Measurements from ENCODE around the gene CPB1. TPM values are rescaled to one million over a fixed set of nuclear protein-coding genes. Genes with fewer than 3 reads are reported as not detected.

The CPB1 gene
- total RNA-seq, 1 donor from 2014 or later = 11.9 TPM

DNA sequence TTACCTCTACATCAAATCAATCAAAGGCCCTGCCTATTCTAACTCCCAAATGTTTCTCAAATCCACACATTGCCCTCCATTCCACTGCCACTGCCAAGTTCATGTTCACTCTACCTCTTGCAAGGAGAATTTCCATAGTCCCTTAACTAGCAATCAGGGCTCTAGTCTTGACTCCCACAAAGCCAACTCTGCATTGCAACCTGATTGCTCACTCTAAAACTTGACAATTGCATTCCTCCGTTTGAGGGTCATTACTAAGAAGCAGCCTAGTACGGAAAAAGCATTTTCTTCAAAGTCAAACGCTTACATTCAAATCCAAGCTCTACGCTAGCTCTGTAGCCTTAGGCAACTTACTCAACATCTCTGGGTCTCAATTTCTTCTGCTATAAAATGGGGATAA lies 38.6 kb downstream of the CPB1 start:
- no peak for DNase-seq (ENCODE audit: low spot score in 2 of 2, unreplicated experiment in 2 of 2)
- Mint-ChIP-seq H3K4me3 (no peak overlapping the region), H3K27ac (no peak overlapping the region), H3K9me3 (no peaks in the 10 kb centered on the region), H3K4me1 (peaks cover 6% of the 10 kb centered on the region), H3K27me3 (ENCODE audit: low read depth) (peaks cover 26% of the 10 kb centered on the region), H3K36me3 (no peaks in the 10 kb centered on the region)
- TF ChIP-seq, protein P1, sequence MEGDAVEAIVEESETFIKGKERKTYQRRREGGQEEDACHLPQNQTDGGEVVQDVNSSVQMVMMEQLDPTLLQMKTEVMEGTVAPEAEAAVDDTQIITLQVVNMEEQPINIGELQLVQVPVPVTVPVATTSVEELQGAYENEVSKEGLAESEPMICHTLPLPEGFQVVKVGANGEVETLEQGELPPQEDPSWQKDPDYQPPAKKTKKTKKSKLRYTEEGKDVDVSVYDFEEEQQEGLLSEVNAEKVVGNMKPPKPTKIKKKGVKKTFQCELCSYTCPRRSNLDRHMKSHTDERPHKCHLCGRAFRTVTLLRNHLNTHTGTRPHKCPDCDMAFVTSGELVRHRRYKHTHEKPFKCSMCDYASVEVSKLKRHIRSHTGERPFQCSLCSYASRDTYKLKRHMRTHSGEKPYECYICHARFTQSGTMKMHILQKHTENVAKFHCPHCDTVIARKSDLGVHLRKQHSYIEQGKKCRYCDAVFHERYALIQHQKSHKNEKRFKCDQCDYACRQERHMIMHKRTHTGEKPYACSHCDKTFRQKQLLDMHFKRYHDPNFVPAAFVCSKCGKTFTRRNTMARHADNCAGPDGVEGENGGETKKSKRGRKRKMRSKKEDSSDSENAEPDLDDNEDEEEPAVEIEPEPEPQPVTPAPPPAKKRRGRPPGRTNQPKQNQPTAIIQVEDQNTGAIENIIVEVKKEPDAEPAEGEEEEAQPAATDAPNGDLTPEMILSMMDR (IDR thresholded peaks at IDR 0.05; ENCODE audit: unreplicated experiment) = no peak

DNA sequence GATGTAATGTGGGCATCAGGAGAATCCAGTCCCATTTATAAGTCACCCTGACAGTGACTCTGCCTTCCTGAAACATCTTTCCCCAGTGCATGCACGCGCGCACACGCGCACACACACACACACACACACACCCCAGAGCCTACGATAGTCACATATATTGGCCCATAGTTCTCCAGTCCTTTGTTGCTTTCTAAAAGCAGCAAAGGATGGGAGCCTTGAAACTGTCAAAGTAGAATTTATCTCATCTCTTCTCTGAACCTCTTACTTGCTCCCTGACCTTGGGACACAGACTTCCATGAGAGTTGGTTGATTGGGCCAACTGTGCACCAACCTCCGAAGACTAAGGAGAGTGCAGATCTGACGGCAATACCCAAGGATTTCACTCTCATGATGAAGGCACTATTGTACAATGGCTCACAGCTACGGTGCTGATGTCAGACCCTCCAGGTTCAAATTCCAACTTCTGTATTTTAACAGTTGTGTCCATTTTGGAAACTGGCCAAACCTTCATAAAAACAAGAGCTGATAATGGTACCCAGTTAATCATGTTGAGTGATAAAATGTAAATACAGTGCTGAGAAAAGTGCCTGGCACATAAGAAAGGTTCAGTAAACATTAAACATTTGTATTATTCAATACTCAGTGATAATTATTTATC lies 45.8 kb downstream of the CPB1 start:
- H3K4me1 Mint-ChIP-seq = peaks cover 30% of the 10 kb centered on the region
- H3K9me3 Mint-ChIP-seq = peaks cover 3% of the 10 kb centered on the region
- no peak for DNase-seq (ENCODE audit: low spot score in 2 of 2, unreplicated experiment in 2 of 2)
- TF ChIP-seq, protein P1 (IDR thresholded peaks at IDR 0.05; ENCODE audit: unreplicated experiment) = no peak
- no peaks in the 10 kb centered on the region for H3K27me3 Mint-ChIP-seq (ENCODE audit: low read depth)
- H3K4me3 Mint-ChIP-seq = no peak overlapping the region
- no peak overlapping the region for H3K27ac Mint-ChIP-seq
- H3K36me3 Mint-ChIP-seq = no peaks in the 10 kb centered on the region

DNA sequence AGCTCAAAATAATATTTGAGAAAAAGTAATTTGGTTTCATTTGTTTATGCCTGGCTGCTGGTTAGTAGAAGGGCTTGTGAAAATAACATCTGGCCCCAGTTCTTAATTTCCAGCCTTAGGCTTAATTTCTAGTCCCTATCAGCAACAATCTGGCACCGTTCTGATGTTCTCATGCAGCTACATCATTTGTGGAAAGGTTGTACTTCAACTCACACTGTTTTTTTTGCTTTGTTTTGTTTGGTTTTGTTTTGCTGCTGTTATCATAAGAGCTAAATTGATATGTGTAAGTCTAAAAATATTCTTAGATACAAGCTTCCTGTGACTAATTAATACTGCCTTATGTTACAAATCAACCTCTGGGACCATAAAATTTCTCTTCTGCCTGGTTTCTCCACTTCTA lies 46.4 kb downstream of the CPB1 start:
- Mint-ChIP-seq H3K36me3 (no peaks in the 10 kb centered on the region), H3K9me3 (peaks cover 3% of the 10 kb centered on the region), H3K4me3 (no peak overlapping the region), H3K27ac (no peak overlapping the region), H3K27me3 (ENCODE audit: low read depth) (no peaks in the 10 kb centered on the region), H3K4me1 (peaks cover 33% of the 10 kb centered on the region)
- no peak for DNase-seq (ENCODE audit: low spot score in 2 of 2, unreplicated experiment in 2 of 2)
- TF ChIP-seq, protein P1 (IDR thresholded peaks at IDR 0.05; ENCODE audit: unreplicated experiment) = no peak

DNA sequence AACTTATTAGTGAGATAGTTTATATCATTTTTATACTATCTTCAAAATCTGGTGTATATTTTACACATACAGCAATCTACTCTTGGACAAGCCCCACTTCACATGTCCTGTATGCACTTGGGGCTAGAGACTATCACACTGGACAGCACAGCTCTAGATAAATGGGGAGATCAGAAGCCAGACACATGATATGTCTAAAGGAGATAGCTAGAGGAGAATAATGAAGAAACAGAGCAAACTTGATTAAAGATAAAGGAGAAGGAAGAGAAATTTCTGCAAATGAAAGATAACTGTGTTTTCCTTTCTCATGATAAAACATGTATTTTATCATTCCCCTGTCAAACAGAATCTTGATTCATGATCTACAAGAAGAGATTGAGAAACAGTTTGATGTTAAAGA lies 50.5 kb downstream of the CPB1 start:
- no peak for DNase-seq (ENCODE audit: low spot score in 2 of 2, unreplicated experiment in 2 of 2)
- Mint-ChIP-seq H3K27me3 (ENCODE audit: low read depth) (no peaks in the 10 kb centered on the region), H3K4me3 (no peak overlapping the region), H3K9me3 (peaks cover 3% of the 10 kb centered on the region), H3K36me3 (no peaks in the 10 kb centered on the region), H3K27ac (peak overlapping the region; percentile 16), H3K4me1 (peaks cover 39% of the 10 kb centered on the region)
- TF ChIP-seq, protein P1 (IDR thresholded peaks at IDR 0.05; ENCODE audit: unreplicated experiment) = no peak

DNA sequence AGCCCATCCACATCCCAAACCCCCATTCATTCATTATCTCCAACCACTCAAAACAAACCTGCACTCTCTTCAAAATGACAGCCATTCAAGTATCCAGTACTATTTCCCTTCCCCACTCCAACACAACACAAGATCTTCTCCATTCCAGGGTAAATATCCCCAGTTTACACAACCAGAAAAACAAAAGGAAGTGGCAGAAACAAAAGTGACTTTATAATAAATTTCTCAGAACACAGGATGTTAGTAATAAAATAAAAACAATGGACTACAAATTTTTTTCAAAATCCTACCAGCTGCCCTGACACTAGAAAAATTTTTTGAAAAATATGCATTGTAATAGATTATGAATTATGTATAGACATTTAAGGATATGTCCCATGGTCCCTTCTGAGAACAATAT lies 51.6 kb downstream of the CPB1 start:
- H3K27ac Mint-ChIP-seq = peak overlapping the region; percentile 36
- no peak overlapping the region for H3K4me3 Mint-ChIP-seq
- peaks cover 2% of the 10 kb centered on the region for H3K9me3 Mint-ChIP-seq
- no peaks in the 10 kb centered on the region for H3K36me3 Mint-ChIP-seq
- DNase-seq (ENCODE audit: low spot score in 2 of 2, unreplicated experiment in 2 of 2) = no peak
- TF ChIP-seq, protein P1 (IDR thresholded peaks at IDR 0.05; ENCODE audit: unreplicated experiment) = no peak
- peaks cover 34% of the 10 kb centered on the region for H3K4me1 Mint-ChIP-seq
- H3K27me3 Mint-ChIP-seq (ENCODE audit: low read depth) = no peaks in the 10 kb centered on the region
